GM23248 (cell line): ENCODE results near the gene SIK1.

Source experiments
- EZH2 ChIP-seq: fragments of 200-600 bp; sonication (generic); IDR thresholded peaks from 2 replicates; pipeline ENCODE4 v1.6.1; 2018; ENCODE audit warnings: antibody characterized with exemption, mild to moderate bottlenecking; ENCODE audit not compliant: insufficient read depth, poor library complexity, severe bottlenecking
- EZH2phosphoT487 ChIP-seq: fragments of 200-600 bp; sonication (generic); IDR thresholded peaks from 2 replicates; pipeline ENCODE4 v1.6.1; 2018; ENCODE audit warnings: antibody characterized with exemption, moderate library complexity, mild to moderate bottlenecking, low read depth; ENCODE audit not compliant: insufficient read depth

GRCh38 chr21:43374228-43374885, 52.6 kb downstream of the SIK1 start:
- no peak for TF ChIP-seq EZH2
- TF ChIP-seq EZH2phosphoT487: no peak
